NCI-H748 (cell line): Measurements from ENCODE around the gene PRRG2.

Experiments
- DNase-seq: peaks from one replicate; lab custom pipeline; 2025; ENCODE audit not compliant: unreplicated experiment; lab: John Stamatoyannopoulos, UW

Gene PRRG2

DNA sequence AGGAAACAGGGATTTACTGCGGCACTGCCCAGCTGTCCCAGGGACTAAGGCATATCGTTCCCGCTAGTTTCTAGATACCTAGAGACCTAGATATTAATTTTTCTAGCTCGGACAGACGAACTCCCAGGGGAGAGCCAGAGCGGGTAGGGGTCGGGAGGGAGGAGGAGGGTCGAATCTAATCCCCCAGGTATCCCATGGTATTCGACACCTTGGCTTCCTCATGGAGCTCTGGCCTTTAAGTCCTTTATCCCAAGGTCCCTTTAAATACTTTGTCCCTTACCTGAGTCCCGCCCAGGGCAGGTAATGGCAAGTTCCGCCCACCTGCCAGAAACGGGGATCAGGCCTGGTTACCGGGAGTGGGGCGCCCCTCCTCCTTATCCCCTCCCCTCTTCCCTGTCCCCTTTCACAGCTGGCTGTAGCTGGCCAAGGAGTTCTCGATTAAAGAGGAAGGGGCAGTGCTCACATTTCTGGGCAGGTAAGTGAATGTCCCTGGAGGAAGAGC is at the start of gene PRRG2:
Gene PRRG2 (plus strand): TSS at position 310 of the 502 bp plus-strand sequence. CDS start 1,904 bp downstream, outside the sequence.
- DNase-seq: peak; percentile 83

DNA sequence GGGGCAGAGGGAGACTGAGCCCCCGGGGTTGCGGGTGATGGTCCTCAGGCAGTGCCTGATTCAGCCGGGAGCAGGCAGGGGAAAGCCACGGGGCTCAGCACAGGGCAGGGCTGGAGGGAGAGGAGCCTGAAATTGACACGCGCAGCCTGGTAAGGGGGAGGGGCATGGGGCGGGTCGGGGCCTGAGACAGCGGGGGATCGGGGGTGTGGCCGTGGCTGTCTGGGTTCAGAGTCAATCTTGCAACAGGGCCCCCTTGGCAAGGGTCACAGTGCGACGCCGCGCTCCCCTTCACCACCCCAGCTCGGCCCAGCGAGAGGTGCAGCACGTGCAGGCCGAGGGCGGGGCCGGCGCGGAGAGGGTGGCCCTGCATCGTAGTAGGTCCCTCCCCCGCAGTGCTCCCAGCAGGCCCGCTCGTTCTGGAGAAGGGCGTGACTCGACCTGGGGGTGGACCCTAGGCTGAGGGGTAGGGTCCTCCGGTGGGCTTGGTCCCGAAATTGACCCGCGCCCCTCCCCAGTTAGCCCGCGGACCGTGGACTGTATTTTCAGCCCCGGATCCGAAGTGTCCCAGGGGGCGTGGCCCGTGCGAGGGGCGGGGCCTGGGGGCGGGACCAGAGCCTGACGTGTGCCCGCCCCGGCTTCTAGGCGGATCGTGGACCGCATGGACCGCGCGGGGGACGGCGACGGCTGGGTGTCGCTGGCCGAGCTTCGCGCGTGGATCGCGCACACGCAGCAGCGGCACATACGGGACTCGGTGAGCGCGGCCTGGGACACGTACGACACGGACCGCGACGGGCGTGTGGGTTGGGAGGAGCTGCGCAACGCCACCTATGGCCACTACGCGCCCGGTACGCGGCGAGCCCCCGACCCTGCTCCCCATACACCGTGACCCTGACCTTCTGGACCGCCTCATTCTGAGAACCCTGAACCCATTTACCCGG is 47.3 kb upstream of the PRRG2 start:
- peak; percentile 77 for DNase-seq

DNA sequence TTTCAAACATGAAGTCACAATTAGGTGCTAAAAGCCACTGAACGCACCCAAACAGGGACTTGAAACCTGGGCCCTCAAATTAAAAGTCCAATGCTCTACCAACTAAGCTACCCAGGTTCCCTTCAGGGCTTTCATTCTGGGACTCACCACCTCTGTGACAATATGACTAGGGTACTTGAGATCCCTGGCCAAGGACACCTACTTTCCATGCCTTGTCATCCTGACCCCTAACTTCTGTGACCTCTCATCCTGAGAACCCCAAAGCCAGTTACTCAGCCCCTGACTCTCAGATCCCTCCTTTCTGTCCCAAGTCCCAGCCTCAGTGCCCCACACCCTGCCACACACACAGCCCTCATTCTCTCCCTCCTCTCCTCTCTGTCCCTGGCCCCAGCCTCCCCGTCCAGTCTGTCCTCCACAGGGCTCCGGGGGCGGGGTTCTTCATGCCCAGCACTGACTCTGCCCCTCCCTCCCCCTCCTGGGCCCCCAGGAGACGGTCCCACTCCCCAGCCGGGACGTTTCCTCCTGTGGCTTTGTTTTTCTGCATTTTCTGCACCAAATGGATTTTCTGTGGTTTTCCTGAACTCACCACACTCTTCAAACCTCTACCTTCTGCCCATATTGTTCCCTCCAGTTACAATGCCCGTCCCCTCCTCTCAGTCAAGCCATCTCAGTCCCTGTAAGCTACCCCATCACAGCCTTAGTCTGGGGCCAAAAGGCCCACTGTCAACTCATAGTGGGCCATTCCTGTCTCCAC is 46.3 kb upstream of the PRRG2 start:
- no peak for DNase-seq

- no peak for DNase-seq
These were observed 44.1 kb upstream of the PRRG2 start for GRCh38 chr19:49536921-49537462.

DNA sequence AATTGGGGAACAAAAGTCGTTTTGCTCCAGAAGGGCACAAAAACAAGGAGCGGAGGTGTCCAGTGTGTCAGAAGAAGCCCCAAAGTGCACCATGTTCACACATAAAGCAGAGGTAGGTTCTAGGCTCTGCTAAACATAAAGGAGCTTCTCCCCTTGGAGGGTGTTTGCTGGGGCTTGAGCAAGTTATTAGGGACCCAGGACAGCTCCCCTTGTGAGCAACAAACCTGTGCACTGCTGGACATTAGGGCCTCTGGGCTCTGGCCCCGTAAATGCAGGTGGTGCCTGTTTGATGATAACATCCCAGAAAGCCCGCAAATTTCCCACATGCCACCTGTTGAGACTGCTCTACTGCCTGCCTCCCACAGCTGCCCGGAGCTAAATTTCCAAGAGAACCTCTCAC is 42.5 kb upstream of the PRRG2 start:
- no peak for DNase-seq

- DNase-seq: no peak
These were observed 41.7 kb upstream of the PRRG2 start for GRCh38 chr19:49539192-49539952.

GRCh38 chr19:49541914-49542313 is 39.2 kb upstream of the PRRG2 start:
- DNase-seq: no peak

- no peak for DNase-seq
These were observed 38.7 kb upstream of the PRRG2 start for GRCh38 chr19:49542446-49542845.

- no peak for DNase-seq
These were observed 38.1 kb upstream of the PRRG2 start for GRCh38 chr19:49543032-49543431.

DNA sequence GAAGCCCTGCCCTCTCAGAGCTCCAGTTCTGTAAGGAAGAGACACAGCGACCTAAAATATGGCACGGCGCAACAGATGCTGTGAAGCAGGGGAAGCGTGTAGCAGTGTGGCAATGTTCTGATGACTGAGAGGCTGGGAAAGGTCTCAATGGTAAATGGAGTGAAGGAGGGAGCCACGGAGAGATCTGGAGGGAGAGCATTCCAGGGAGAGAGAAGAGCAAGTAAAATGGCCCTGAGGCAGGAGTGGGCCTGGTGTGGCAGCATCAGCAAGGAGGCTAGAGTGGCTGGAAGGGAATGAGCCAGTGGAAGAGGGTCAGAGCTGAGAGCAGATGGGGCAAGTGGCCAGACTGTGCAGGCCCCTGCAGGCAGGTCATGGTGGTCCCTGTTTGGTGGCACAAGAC is 37.0 kb upstream of the PRRG2 start:
- DNase-seq: no peak

- DNase-seq: peak; percentile 91
These were observed 34.1 kb upstream of the PRRG2 start for GRCh38 chr19:49546825-49547565.

DNA sequence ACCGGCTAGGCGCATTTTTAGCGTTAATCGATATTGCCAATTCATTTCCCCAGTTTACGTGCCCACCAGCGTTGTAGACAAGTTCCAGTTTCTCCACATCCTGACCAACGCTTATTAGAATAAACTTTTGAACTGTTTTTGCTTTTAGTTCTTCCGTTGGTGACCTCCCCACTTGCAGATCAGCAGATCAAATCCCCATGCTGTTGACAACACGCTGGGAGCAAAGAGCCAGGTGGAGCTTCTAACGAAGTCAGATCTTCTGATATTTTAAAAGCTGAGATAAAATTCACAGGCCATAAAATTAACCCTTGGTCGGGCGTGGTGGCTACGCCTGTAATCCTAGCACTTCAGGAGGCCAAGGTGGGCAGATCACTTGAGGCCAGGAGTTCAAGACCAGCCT is 32.1 kb upstream of the PRRG2 start:
- no peak for DNase-seq

DNA sequence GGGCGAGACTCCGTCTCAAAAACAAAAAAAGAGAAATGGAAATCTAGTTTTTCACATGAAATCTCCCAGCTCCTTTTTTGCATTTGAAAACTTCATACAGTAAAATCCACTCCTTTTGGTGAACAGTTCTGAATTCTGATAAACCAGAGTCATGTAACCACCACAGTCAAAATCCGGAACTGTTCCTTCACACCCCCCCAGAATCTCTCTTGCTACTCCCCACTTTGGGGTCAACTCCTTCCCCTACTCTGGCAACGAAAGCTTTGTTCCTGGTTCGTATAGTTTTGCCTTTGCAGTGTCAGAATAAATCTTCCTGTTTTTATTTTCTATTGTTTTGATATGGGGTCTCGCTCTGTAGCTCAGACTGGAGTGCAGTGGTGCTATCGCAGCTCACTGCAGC is 29.6 kb upstream of the PRRG2 start:
- no peak for DNase-seq

DNA sequence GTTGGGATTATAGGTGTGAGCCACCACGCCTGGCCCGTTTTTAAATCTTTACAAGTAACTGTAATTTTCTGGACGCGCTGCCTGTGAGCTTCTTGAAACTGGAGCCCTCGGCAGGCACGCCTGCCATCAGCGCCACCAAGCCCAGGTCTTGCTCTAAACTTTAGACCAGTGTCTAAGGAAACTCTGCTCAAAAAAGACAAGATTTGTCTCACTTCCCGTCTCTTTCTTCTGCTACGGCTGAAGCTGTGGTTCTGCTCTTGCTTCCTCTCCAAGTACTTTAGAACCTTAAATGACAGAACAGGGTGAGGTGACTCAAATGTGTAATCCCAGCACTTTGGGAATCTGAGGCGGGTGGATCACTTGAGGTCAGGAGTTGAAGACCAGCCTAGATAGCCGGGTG is 28.4 kb upstream of the PRRG2 start:
- DNase-seq: no peak

DNA sequence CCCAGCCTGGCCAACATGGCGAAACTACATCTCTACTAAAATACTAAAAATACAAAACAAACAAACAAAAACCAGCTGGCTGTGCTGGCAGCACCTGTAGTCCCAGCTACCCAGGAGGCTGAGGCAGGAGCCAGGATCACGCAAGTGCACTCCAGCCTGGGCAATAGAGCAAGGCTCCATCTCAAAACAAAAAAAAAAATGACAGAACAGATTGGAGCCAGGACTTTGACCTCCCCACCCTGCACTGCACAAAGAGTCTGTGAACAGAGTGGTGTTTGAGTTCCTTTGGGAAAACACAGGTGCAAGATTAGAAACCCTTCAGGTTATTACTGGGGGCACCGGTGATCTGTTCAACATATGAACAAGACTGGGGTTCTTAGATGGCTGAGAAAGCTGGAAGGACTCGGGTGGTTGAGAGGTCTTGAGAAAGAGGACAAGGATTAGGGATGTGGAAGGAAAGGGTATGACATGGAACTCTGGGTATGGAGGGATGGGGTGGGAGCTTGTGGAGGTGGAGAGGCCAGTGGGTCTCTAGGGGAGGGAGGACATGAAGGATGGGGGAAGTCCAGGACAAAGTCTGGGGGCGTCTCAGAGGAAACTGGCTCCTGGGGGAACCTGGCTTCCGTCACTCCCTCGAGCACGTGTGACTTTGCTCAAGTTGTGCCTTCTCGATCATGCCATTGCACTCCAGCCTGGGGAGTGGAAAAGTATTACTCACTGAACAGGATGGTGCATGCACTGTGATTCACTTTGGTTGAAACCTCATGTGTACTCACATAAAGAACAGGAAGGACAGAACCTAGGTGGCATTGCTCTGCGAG is 27.5 kb upstream of the PRRG2 start:
- no peak for DNase-seq

GRCh38 chr19:49554701-49555181 is 26.4 kb upstream of the PRRG2 start:
- no peak for DNase-seq

GRCh38 chr19:49555600-49556411 is 25.3 kb upstream of the PRRG2 start:
- no peak for DNase-seq
